DND-41 (cell line): Measurements from ENCODE around the gene RNF103.

Experiments
- EZH2 ChIP-seq: IDR thresholded peaks from 3 replicates; pipeline ENCODE4 v1.6.1; 2012; ENCODE audit warnings: borderline replicate concordance, low read depth, mild to moderate bottlenecking, moderate library complexity, low read length, inconsistent platforms; ENCODE audit not compliant: severe bottlenecking
- TF ChIP-seq, protein P1 (sequence below): IDR thresholded peaks from 2 replicates; pipeline ENCODE4 v1.5.1; 2012; ENCODE audit warnings: borderline replicate concordance, low read length, moderate library complexity, mild to moderate bottlenecking; ENCODE audit not compliant: poor library complexity, severe bottlenecking; ENCODE audit errors: extremely low read depth

DNA sequence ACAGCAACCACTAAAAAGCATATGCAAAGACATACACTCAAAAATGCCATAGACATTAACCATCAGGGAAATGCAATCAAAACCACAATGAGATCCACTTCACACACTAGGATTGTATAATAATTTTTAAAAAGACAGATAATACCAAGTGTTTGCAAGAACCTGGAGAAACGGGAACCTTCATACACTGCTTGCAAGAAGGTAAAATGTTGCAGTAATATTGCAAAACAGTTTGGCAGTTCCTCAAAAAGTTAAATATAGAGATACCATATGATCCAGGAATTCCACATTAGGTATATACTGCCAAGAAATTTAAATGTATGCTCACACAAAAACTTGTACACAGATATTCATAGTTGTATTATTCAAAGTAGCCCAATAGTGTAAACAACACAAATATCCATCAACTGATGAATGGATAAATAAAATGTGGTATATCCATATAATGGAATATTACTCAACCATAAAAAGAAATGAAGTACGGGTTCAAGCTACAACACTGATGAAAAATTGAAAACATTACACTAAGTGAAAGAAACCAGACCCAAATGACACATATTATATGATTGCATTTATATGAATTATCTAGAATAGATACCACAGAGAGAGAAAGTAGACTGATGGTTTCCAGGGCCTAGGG lies 45.7 kb downstream of the RNF103 start:
- TF ChIP-seq EZH2: no peak
- TF ChIP-seq, protein P1, sequence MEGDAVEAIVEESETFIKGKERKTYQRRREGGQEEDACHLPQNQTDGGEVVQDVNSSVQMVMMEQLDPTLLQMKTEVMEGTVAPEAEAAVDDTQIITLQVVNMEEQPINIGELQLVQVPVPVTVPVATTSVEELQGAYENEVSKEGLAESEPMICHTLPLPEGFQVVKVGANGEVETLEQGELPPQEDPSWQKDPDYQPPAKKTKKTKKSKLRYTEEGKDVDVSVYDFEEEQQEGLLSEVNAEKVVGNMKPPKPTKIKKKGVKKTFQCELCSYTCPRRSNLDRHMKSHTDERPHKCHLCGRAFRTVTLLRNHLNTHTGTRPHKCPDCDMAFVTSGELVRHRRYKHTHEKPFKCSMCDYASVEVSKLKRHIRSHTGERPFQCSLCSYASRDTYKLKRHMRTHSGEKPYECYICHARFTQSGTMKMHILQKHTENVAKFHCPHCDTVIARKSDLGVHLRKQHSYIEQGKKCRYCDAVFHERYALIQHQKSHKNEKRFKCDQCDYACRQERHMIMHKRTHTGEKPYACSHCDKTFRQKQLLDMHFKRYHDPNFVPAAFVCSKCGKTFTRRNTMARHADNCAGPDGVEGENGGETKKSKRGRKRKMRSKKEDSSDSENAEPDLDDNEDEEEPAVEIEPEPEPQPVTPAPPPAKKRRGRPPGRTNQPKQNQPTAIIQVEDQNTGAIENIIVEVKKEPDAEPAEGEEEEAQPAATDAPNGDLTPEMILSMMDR: no peak
